Measurements from ENCODE around the gene NEK2.

NEK2 gene

GRCh38 chr1:211708006-211708405 is 32.6 kb upstream of the NEK2 start:
- TF ChIP-seq TCF4 (CRISPR knock-in tag; IDR thresholded peaks at IDR 0.05; ENCODE audit: borderline replicate concordance), result no peak
- no peak for ATAC-seq

GRCh38 chr1:211705467-211706091 is 30.2 kb upstream of the NEK2 start:
- TF ChIP-seq OSR1 (CRISPR knock-in tag; IDR thresholded peaks at IDR 0.05) (no peak), PATZ1 (CRISPR knock-in tag; IDR thresholded peaks at IDR 0.05; ENCODE audit: borderline replicate concordance) (no peak), ZFP3 (CRISPR knock-in tag; IDR thresholded peaks at IDR 0.05) (no peak), TCF4 (CRISPR knock-in tag; IDR thresholded peaks at IDR 0.05; ENCODE audit: borderline replicate concordance) (no peak), TOX (CRISPR knock-in tag; IDR thresholded peaks at IDR 0.05; ENCODE audit: borderline replicate concordance) (no peak)
- ATAC-seq, result peak; percentile 42; the same call in 2 of the 3 replicates

GRCh38 chr1:211704543-211704942 is 29.1 kb upstream of the NEK2 start:
- TF ChIP-seq BACH2 (CRISPR knock-in tag; IDR thresholded peaks at IDR 0.05; ENCODE audit: borderline replicate concordance), result no peak
- TF ChIP-seq CSRNP3 (CRISPR knock-in tag; IDR thresholded peaks at IDR 0.05), result no peak
- TF ChIP-seq CREB5 (CRISPR knock-in tag; IDR thresholded peaks at IDR 0.05; ENCODE audit: low read depth), result no peak
- no peak for TF ChIP-seq ZFP30 (CRISPR knock-in tag; IDR thresholded peaks at IDR 0.05)
- no peak for TF ChIP-seq ZFP3 (CRISPR knock-in tag; IDR thresholded peaks at IDR 0.05)
- no peak for TF ChIP-seq GLIS3 (CRISPR knock-in tag; IDR thresholded peaks at IDR 0.05)
- no peak for TF ChIP-seq CSDC2 (CRISPR knock-in tag; IDR thresholded peaks at IDR 0.05)
- TF ChIP-seq ZNF8 (CRISPR knock-in tag; IDR thresholded peaks at IDR 0.05), result no peak
- TF ChIP-seq TOX (CRISPR knock-in tag; IDR thresholded peaks at IDR 0.05; ENCODE audit: borderline replicate concordance), result no peak
- no peak for TF ChIP-seq TCF4 (CRISPR knock-in tag; IDR thresholded peaks at IDR 0.05; ENCODE audit: borderline replicate concordance)
- TF ChIP-seq ZC3H10 (CRISPR knock-in tag; IDR thresholded peaks at IDR 0.05), result no peak
- no peak for TF ChIP-seq POU6F1 (CRISPR knock-in tag; IDR thresholded peaks at IDR 0.05; ENCODE audit: borderline replicate concordance, low read depth)
- TF ChIP-seq SNAI2 (CRISPR knock-in tag; IDR thresholded peaks at IDR 0.05), result no peak
- ATAC-seq, result no peak

GRCh38 chr1:211703812-211704537 is 28.6 kb upstream of the NEK2 start:
- no peak for ATAC-seq
- TF ChIP-seq ZNF565 (CRISPR knock-in tag; conservative IDR thresholded peaks at IDR 0.05; ENCODE audit: low read depth) (no peak), ZFP30 (CRISPR knock-in tag; IDR thresholded peaks at IDR 0.05) (no peak), ZC3H10 (CRISPR knock-in tag; IDR thresholded peaks at IDR 0.05) (no peak), BACH2 (CRISPR knock-in tag; IDR thresholded peaks at IDR 0.05; ENCODE audit: borderline replicate concordance) (no peak), TSHZ2 (CRISPR knock-in tag; IDR thresholded peaks at IDR 0.05) (no peak), CREB5 (CRISPR knock-in tag; IDR thresholded peaks at IDR 0.05; ENCODE audit: low read depth) (no peak), OSR1 (CRISPR knock-in tag; IDR thresholded peaks at IDR 0.05) (no peak), CSDC2 (CRISPR knock-in tag; IDR thresholded peaks at IDR 0.05) (no peak), PATZ1 (CRISPR knock-in tag; IDR thresholded peaks at IDR 0.05; ENCODE audit: borderline replicate concordance) (no peak), RARB (CRISPR knock-in tag; IDR thresholded peaks at IDR 0.05) (no peak), ZFP3 (CRISPR knock-in tag; IDR thresholded peaks at IDR 0.05) (no peak), TCF4 (CRISPR knock-in tag; IDR thresholded peaks at IDR 0.05; ENCODE audit: borderline replicate concordance) (no peak)

All from SK-N-SH treated with all-trans-retinoic acid at 6 μM for 48 hours (cell line).